Measurements from ENCODE around the gene EIF3K. TPM values are rescaled to one million over a fixed set of nuclear protein-coding genes. Genes with fewer than 3 reads are reported as not detected.

EIF3K gene
- total RNA-seq, 2 donors from 2014 or later, result 303 to 334 TPM

GRCh38 chr19:38685666-38686529, 66.9 kb downstream of the EIF3K start:
- H3K9me3 Mint-ChIP-seq, result peaks cover 4% of the 10 kb centered on the region
- Histone ChIP-seq H3K9ac (ENCODE audit: extremely low read depth, low read length, poor library complexity, severe bottlenecking) (peak overlapping the region; percentile 35), H3K9me3 (ENCODE audit: control insufficient read depth, low read length) (no peaks in the 10 kb centered on the region), H3K27ac (ENCODE audit: low read depth, low read length) (peak overlapping the region; percentile 10), H3K4me1 (ENCODE audit: control insufficient read depth, insufficient read depth, low read length) (peaks cover 31% of the 10 kb centered on the region), H3K36me3 (ENCODE audit: control insufficient read depth, insufficient read depth, low read length) (peaks cover 50% of the 10 kb centered on the region), H3K27me3 (ENCODE audit: control insufficient read depth, insufficient read depth, low read length, poor library complexity, severe bottlenecking) (no peaks in the 10 kb centered on the region), H3K4me3 (ENCODE audit: low read length) (peak overlapping the region; percentile 13)
- H3K27me3 Mint-ChIP-seq (ENCODE audit: insufficient read depth), result no peaks in the 10 kb centered on the region
- WGBS, 2 experiments (ENCODE audit: insufficient coverage in 1 of 2, insufficient read length in 1 of 2), result 49 to 52% methylated on average over 4 to 10 of the region's 10 CpGs
- H3K4me1 Mint-ChIP-seq, result peaks cover 46% of the 10 kb centered on the region
- peak overlapping the region; percentile 99 for H3K27ac Mint-ChIP-seq
- TF ChIP-seq, protein P1, sequence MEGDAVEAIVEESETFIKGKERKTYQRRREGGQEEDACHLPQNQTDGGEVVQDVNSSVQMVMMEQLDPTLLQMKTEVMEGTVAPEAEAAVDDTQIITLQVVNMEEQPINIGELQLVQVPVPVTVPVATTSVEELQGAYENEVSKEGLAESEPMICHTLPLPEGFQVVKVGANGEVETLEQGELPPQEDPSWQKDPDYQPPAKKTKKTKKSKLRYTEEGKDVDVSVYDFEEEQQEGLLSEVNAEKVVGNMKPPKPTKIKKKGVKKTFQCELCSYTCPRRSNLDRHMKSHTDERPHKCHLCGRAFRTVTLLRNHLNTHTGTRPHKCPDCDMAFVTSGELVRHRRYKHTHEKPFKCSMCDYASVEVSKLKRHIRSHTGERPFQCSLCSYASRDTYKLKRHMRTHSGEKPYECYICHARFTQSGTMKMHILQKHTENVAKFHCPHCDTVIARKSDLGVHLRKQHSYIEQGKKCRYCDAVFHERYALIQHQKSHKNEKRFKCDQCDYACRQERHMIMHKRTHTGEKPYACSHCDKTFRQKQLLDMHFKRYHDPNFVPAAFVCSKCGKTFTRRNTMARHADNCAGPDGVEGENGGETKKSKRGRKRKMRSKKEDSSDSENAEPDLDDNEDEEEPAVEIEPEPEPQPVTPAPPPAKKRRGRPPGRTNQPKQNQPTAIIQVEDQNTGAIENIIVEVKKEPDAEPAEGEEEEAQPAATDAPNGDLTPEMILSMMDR (conservative IDR thresholded peaks at IDR 0.05), result peak; percentile 74
- DNase-seq, result peak; percentile 82
- H3K36me3 Mint-ChIP-seq (ENCODE audit: low read depth), result peaks cover 45% of the 10 kb centered on the region
- H3K4me3 Mint-ChIP-seq, result peak overlapping the region; percentile 33

- no peak for DNase-seq
- Histone ChIP-seq H3K9ac (ENCODE audit: extremely low read depth, low read length, poor library complexity, severe bottlenecking) (no peak overlapping the region), H3K4me1 (ENCODE audit: control insufficient read depth, insufficient read depth, low read length) (peaks cover 31% of the 10 kb centered on the region), H3K27ac (ENCODE audit: low read depth, low read length) (peak overlapping the region; percentile 10), H3K27me3 (ENCODE audit: control insufficient read depth, insufficient read depth, low read length, poor library complexity, severe bottlenecking) (no peaks in the 10 kb centered on the region), H3K36me3 (ENCODE audit: control insufficient read depth, insufficient read depth, low read length) (peaks cover 45% of the 10 kb centered on the region), H3K9me3 (ENCODE audit: control insufficient read depth, low read length) (no peaks in the 10 kb centered on the region), H3K4me3 (ENCODE audit: low read length) (peak overlapping the region; percentile 3)
- Mint-ChIP-seq H3K36me3 (ENCODE audit: low read depth) (peaks cover 41% of the 10 kb centered on the region), H3K27ac (peak overlapping the region; percentile 99), H3K9me3 (peaks cover 4% of the 10 kb centered on the region), H3K4me1 (peaks cover 42% of the 10 kb centered on the region), H3K4me3 (peak overlapping the region; percentile 33), H3K27me3 (ENCODE audit: insufficient read depth) (no peaks in the 10 kb centered on the region)
- TF ChIP-seq, protein P1 (conservative IDR thresholded peaks at IDR 0.05), result no peak
- WGBS, 2 experiments (ENCODE audit: insufficient coverage in 1 of 2, insufficient read length in 1 of 2), result 94% methylated on average over 5 of the region's 5 CpGs; no CpG with 5 or more reads in 1 of the 2 experiments
These were observed 67.5 kb downstream of the EIF3K start for GRCh38 chr19:38686530-38686888.

Other genes starting within 250 kb of the EIF3K start
- gene PSMD8, start 244.6 kb upstream of the EIF3K start, total RNA-seq, result 100 to 1,000 TPM; 168 to 178 TPM
- 1 to 10 TPM in 1 of 2 donors, under 1 TPM in 1; 0.99 to 2.1 TPM for gene GGN, start 231.2 kb upstream of the EIF3K start, total RNA-seq
- gene SPRED3, start 230.5 kb upstream of the EIF3K start, total RNA-seq, result 1 to 10 TPM; 5.3 to 10.0 TPM
- gene FAM98C, start 216.1 kb upstream of the EIF3K start, total RNA-seq, result 10 to 100 TPM in 1 of 2 donors, 1 to 10 TPM in 1; 8.6 to 13.7 TPM
- under 1 TPM in 1 of 2 donors, not detected in 1; 0.09 TPM for gene RASGRP4, start 193.0 kb upstream of the EIF3K start, total RNA-seq
- 1 to 10 TPM in 1 of 2 donors, under 1 TPM in 1; 0.84 to 3.3 TPM for gene RYR1, start 185.5 kb upstream of the EIF3K start, total RNA-seq
- 10 to 100 TPM; 12.3 to 17.8 TPM for gene MAP4K1, start 1.2 kb upstream of the EIF3K start, total RNA-seq
- 100 to 1,000 TPM; 378 to 437 TPM for gene ACTN4, start 28.5 kb downstream of the EIF3K start, total RNA-seq
- gene CAPN12, start 125.3 kb downstream of the EIF3K start, total RNA-seq, result 10 to 100 TPM; 14.5 to 83.0 TPM
- 1 to 10 TPM in 1 of 2 donors, not detected in 1; 1.8 TPM for gene LGALS7, start 154.3 kb downstream of the EIF3K start, total RNA-seq
- gene LGALS7B, start 170.0 kb downstream of the EIF3K start, total RNA-seq, result not detected
- under 1 TPM; 0.49 to 0.84 TPM for gene LGALS4, start 193.8 kb downstream of the EIF3K start, total RNA-seq
- gene ECH1, start 212.6 kb downstream of the EIF3K start, total RNA-seq, result 100 to 1,000 TPM; 114 to 129 TPM
- 100 to 1,000 TPM; 607 to 646 TPM for gene HNRNPL, start 230.8 kb downstream of the EIF3K start, total RNA-seq